ENCODE results near the gene SUCO. TPM values are rescaled to one million over a fixed set of nuclear protein-coding genes. Genes with fewer than 3 reads are reported as not detected.

Gene SUCO
- total and polyA plus RNA-seq, 12 donors, result 14.0 to 108 (median 34.4) TPM

DNA sequence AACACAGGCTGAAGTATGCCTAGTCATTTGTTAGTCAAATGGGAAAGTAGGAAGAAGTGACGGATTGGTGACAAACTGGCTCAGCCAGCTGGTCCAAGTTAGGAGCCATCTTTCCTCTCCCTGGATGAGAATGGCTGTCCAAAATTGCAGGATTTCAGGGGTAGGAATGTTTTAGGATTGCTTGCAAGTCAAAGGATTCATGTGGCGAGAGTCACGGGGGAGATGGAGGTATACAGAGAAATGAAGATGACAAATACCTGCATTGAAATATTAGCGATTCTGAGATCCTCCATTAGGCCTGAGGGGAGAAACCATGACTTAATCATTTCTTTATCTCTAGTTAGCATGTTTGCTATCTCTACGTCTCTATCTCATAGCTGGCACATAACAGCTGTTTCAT is 47.3 kb upstream of the SUCO start:
- Histone ChIP-seq H3K36me3 (replicated peaks in 1 of 2) (no peaks in the 10 kb centered on the region), H3K27me3 (no peaks in the 10 kb centered on the region), H3K4me3 (no peak overlapping the region), H3K4me1 (replicated peaks in 1 of 2) (no peaks in the 10 kb centered on the region), H3K9me3 (replicated peaks in 1 of 3) (no peaks in the 10 kb centered on the region), H3K27ac (no peak overlapping the region)
- TF ChIP-seq, protein P1, sequence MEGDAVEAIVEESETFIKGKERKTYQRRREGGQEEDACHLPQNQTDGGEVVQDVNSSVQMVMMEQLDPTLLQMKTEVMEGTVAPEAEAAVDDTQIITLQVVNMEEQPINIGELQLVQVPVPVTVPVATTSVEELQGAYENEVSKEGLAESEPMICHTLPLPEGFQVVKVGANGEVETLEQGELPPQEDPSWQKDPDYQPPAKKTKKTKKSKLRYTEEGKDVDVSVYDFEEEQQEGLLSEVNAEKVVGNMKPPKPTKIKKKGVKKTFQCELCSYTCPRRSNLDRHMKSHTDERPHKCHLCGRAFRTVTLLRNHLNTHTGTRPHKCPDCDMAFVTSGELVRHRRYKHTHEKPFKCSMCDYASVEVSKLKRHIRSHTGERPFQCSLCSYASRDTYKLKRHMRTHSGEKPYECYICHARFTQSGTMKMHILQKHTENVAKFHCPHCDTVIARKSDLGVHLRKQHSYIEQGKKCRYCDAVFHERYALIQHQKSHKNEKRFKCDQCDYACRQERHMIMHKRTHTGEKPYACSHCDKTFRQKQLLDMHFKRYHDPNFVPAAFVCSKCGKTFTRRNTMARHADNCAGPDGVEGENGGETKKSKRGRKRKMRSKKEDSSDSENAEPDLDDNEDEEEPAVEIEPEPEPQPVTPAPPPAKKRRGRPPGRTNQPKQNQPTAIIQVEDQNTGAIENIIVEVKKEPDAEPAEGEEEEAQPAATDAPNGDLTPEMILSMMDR (IDR thresholded peaks at IDR 0.05), result no peak
- TF ChIP-seq POLR2A (IDR thresholded peaks at IDR 0.05), result no peak
- intact Hi-C loops (cut with DNase I), result no loop called here
- no peak for DNase-seq
- 60 to 71% (median 66%) methylated on average over 5 of the region's 5 CpGs for WGBS, 4 donors

DNA sequence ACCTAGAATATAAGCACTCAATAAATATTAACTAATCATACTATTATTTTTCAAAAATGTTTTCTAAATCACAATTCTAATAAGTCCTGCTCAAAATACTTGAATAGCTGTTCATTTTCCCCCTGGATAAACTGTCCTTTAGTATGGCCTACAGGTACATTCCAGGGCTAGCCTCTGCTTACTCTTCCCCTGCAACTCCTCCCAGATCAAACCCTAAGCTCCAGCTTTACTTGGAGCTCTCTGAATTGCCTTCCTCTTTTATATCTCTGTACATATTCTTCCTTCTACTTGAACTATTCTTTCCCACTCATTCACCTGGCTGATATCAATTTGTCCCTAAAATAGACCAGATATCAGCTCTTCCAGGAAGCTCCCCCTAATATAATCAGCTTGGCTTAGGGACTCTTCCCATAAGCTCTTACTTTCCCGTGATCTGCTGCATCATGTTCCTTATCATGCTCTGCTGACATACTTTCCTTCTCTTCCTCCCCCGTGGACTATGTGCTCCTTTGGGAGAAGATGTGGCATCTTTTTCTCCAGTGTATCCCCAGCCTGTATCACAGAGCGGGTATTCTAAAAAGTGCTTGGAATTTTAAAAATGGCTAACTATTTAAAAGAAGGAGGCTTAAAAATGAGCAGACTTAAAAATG is 46.0 kb upstream of the SUCO start:
- Histone ChIP-seq H3K4me3 (no peak overlapping the region), H3K9me3 (replicated peaks in 1 of 3) (no peaks in the 10 kb centered on the region), H3K36me3 (replicated peaks in 1 of 2) (no peaks in the 10 kb centered on the region), H3K27me3 (no peaks in the 10 kb centered on the region), H3K4me1 (replicated peaks in 1 of 2) (no peaks in the 10 kb centered on the region), H3K27ac (no peak overlapping the region)
- intact Hi-C loops (cut with DNase I), result no loop called here
- WGBS, 4 donors, result 56 to 81% (median 77%) methylated on average over 3 of the region's 3 CpGs
- TF ChIP-seq, protein P1 (IDR thresholded peaks at IDR 0.05), result no peak
- no peak for TF ChIP-seq POLR2A (IDR thresholded peaks at IDR 0.05)
- DNase-seq, result no peak

DNA sequence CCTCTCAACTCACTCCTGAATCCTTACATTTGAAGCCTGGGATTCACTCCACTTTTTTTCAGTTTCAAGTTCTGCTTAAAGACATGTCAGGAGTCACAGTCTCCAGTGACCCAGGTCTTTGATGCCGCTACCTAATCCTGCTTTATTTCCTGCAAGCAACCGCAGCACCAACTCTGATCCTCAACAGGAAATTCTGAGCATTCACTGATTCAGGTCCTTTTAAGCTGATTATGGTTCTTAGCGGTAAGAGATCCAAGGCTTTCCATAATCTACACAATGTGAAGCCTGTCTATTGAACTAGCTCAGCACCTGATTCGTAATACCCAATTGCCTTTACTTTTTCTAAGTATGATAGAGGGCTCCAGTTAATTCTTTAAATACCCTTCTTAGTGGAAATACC is 45.4 kb upstream of the SUCO start:
- Histone ChIP-seq H3K27ac (no peak overlapping the region), H3K9me3 (replicated peaks in 1 of 3) (no peaks in the 10 kb centered on the region), H3K27me3 (no peaks in the 10 kb centered on the region), H3K36me3 (replicated peaks in 1 of 2) (no peaks in the 10 kb centered on the region), H3K4me1 (replicated peaks in 1 of 2) (no peaks in the 10 kb centered on the region), H3K4me3 (no peak overlapping the region)
- 67 to 87% (median 76%) methylated on average over 4 of the region's 4 CpGs for WGBS, 4 donors
- TF ChIP-seq, protein P1 (IDR thresholded peaks at IDR 0.05), result no peak
- TF ChIP-seq POLR2A (IDR thresholded peaks at IDR 0.05), result no peak
- intact Hi-C loops (cut with DNase I), result no loop called here
- DNase-seq, result no peak

DNA sequence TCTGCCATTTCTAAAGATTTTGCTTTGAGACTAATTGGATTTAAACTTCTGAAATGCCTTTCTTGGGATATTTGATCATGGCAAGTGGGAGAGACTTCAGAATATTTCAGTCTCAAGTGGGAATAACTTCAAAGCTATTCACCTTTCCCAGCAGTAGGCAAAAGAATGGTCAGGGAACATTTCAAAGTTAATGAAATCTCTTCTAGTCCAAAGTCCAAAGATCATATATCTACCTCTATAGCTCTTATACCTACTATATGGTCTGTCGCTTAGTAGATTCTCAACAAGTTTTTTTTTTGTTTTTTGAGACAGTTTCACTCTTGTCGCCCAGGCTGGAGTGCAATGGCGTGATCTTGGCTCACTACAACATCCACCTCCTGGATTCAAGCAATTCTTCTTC is 44.6 kb upstream of the SUCO start:
- no peak overlapping the region for H3K27ac ChIP-seq
- intact Hi-C loops (cut with DNase I), result no loop called here
- no peaks in the 10 kb centered on the region for H3K36me3 ChIP-seq (replicated peaks in 1 of 2)
- no peaks in the 10 kb centered on the region for H3K27me3 ChIP-seq
- 83 to 94% (median 89%) methylated on average over 3 of the region's 3 CpGs for WGBS, 4 donors
- H3K9me3 ChIP-seq (replicated peaks in 1 of 3), result no peaks in the 10 kb centered on the region
- DNase-seq, result no peak
- H3K4me3 ChIP-seq, result no peak overlapping the region
- TF ChIP-seq, protein P1 (IDR thresholded peaks at IDR 0.05), result no peak
- no peak for TF ChIP-seq POLR2A (IDR thresholded peaks at IDR 0.05)
- no peaks in the 10 kb centered on the region for H3K4me1 ChIP-seq (replicated peaks in 1 of 2)
